Activated naive CD4-positive, alpha-beta T cell treated with anti-CD3 and anti-CD28 coated beads, Interleukin-2, amount 10 ng/mL, durations not matched to agents 7 days and 5 days (primary cell): Measurements from ENCODE around the gene C12orf75.

Experiments
- CTCF ChIA-PET: fragments of 350-600 bp; sonication (Branson Sonifier 250); formaldehyde crosslinking; loops from one replicate; lab custom pipeline; 2021; ENCODE audit warnings: antibody characterized with exemption; lab: Charles Lee
- DNase-seq: peaks from one replicate; pipeline ENCODE4 v3.0.0-alpha.2; 2020
- H3K27ac Mint-ChIP-seq: one replicate; pipeline ENCODE4 v1.8.0; 2021; ENCODE audit warnings: mild to moderate bottlenecking, moderate library complexity, mixed read lengths
- H3K27me3 Mint-ChIP-seq: one replicate; pipeline ENCODE4 v1.8.0; 2021; ENCODE audit warnings: mild to moderate bottlenecking, mixed read lengths
- H3K36me3 Mint-ChIP-seq: one replicate; pipeline ENCODE4 v1.8.0; 2021; ENCODE audit warnings: mixed read lengths
- H3K4me1 Mint-ChIP-seq: one replicate; pipeline ENCODE4 v1.8.0; 2021; ENCODE audit warnings: mixed read lengths
- H3K4me3 Mint-ChIP-seq: one replicate; pipeline ENCODE4 v1.8.0; 2021; ENCODE audit warnings: mild to moderate bottlenecking, moderate library complexity, mixed read lengths
- H3K9me3 Mint-ChIP-seq: one replicate; pipeline ENCODE4 v1.8.0; 2021; ENCODE audit warnings: mixed read lengths

The C12orf75 gene

DNA sequence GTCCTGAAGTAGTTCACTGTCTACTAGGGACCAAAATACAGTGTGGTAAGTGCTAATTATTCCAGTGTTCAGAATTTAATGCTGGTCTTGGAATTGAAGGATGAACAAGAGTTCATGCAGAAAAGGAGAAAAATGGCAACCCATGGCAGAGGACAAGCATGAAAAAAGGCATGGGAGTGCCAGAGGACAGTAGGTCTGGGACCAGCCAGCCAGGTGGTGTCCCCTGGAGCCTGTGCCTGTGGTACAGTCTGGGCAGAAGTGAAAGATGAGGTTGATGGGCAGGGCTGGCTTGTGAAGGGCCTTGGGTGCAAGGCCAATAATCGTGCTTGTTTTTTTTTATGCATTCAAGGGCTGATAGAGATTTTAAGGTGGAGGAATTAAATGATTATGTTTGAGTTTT is 21.0 kb downstream of the C12orf75 start:
- Mint-ChIP-seq H3K27ac (no peak overlapping the region), H3K4me3 (no peak overlapping the region), H3K4me1 (peaks cover 39% of the 10 kb centered on the region), H3K27me3 (no peaks in the 10 kb centered on the region), H3K36me3 (peaks cover 50% of the 10 kb centered on the region), H3K9me3 (no peaks in the 10 kb centered on the region)
- no peak for DNase-seq
- CTCF ChIA-PET = no interaction called here

DNA sequence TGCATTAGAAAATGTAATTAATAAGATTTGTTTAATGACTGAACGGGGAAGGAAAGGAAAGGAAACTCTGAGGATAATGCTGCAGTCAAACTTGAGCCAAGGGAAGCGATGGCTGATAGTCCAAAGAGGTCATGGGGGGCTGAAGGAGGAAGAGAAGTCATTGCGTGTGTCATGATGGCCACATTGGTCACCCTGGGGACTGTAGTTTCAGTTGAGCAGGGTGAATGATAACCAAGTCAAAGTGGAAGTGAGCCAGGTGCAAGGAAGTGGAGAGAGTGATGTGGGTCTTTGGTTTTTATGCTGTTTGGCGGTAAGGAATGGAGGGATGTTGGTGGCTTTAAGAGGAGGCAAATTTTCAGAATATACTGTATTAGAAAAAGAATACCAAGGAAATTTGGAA is 21.6 kb downstream of the C12orf75 start:
- H3K9me3 Mint-ChIP-seq = no peaks in the 10 kb centered on the region
- peaks cover 45% of the 10 kb centered on the region for H3K4me1 Mint-ChIP-seq
- no peak for DNase-seq
- CTCF ChIA-PET = no interaction called here
- no peak overlapping the region for H3K27ac Mint-ChIP-seq
- no peak overlapping the region for H3K4me3 Mint-ChIP-seq
- no peaks in the 10 kb centered on the region for H3K27me3 Mint-ChIP-seq
- peaks cover 50% of the 10 kb centered on the region for H3K36me3 Mint-ChIP-seq

DNA sequence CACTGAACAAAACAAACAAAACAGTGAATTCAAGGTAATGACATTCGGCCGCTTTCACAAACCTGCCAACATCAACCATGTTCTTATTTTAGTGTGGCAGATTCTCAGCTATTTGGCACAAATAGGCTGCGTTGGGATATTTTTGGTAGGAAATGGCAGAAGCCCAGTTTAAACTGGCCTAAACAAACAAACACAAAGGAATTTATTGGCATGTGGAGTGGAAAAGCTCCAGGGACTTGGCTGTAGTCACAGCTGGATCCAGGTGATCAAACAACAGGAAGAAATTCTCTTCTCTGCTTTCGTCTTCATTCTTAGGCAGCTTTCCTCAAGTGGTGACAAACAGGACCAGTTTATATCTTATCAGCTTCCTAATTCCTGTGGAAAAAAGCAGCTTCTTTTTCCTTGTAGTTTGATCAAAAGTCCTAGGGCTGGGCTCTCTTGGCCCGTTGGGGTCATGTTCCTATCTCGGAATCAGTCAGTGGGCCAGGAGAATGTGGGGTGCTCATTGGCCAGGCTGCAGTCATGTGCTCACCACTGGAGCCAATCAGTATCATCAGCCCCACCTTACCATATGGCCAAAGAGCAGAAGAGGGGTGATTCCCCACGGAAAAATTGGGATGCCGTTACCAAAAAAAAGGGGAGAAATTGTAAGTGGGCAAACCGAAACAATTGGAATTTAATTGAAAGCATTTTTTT is 22.6 kb downstream of the C12orf75 start:
- H3K4me3 Mint-ChIP-seq = no peak overlapping the region
- H3K9me3 Mint-ChIP-seq = no peaks in the 10 kb centered on the region
- no peak overlapping the region for H3K27ac Mint-ChIP-seq
- H3K4me1 Mint-ChIP-seq = peaks cover 53% of the 10 kb centered on the region
- H3K36me3 Mint-ChIP-seq = peaks cover 53% of the 10 kb centered on the region
- CTCF ChIA-PET = no interaction called here
- no peak for DNase-seq
- H3K27me3 Mint-ChIP-seq = no peaks in the 10 kb centered on the region

DNA sequence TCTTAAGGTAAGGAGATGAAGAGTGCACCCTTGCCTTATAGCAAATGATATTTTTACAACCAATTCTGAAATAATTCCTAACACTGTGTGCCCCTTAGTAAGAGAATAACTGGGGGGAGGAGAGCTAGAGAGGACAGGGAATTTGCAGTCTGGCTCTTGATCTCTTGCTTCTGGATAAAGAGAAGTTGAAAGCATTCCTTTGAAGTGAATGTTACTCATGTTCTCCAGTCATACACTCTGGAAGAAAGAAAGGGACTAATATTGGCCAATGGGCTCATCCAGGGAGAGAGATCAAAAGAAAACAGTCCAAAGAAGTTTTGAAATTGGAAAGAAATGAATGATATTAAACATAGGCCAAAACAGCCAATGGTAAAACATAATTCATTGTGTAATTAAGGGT is 25.3 kb downstream of the C12orf75 start:
- H3K4me3 Mint-ChIP-seq = no peak overlapping the region
- peaks cover 45% of the 10 kb centered on the region for H3K4me1 Mint-ChIP-seq
- H3K36me3 Mint-ChIP-seq = peaks cover 46% of the 10 kb centered on the region
- CTCF ChIA-PET = interaction anchor here (2.2 kb wide), 1 partner anchor 24 kb away, joined by 7 read pairs; no protein-coding TSS in a partner anchor
- no peak for DNase-seq
- no peak overlapping the region for H3K27ac Mint-ChIP-seq
- H3K27me3 Mint-ChIP-seq = no peaks in the 10 kb centered on the region
- no peaks in the 10 kb centered on the region for H3K9me3 Mint-ChIP-seq

DNA sequence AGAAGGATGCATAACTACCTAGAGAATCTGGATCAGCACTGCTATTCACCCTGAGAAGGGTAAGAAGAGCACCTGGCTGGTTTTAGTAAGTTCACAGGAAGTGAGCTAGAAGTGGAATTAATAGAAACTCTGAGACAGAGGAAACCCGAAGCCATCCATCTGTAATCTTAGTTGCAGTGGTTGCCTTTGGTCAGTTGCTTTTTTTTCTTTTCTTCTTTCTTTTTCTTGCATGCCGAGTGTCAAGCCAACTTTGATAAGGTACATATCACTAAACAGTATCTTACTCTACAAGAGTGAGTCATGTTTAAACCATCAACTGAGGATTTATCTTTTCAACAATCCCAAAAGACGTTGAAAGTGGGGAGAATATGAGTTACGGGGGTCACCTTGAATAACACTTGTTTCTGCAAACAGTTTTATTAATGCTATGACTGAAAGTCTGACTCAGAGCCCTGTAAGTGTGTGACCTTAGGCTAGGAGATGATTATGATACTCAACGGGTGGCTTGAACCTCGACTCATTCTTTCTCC is 26.7 kb downstream of the C12orf75 start:
- Mint-ChIP-seq H3K4me3 (no peak overlapping the region), H3K27ac (peak overlapping the region; percentile 22), H3K36me3 (peaks cover 47% of the 10 kb centered on the region), H3K27me3 (no peaks in the 10 kb centered on the region), H3K9me3 (no peaks in the 10 kb centered on the region), H3K4me1 (peaks cover 36% of the 10 kb centered on the region)
- CTCF ChIA-PET = interaction anchor here (2.2 kb wide), 1 partner anchor 26 kb away, joined by 7 read pairs; no protein-coding TSS in a partner anchor
- DNase-seq = no peak

DNA sequence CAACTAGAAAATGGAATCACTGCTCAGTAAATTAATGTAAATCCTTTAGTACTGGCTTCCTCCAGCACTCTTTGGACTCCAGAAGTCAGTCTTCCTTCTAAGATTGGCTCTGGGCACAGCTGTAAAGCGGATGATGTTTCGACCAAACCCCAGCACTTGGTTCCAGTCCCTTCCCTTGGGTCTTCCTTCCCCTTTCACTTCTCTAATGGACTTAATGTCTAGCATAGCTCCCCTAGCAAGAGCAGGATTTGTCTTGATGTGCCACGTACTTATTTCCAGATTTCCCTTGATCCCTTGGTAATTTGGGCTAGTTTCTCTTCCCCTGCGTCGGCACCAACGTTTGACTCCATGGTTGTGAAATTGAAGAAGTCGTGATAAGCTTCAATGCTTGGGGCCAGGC is 28.3 kb downstream of the C12orf75 start:
- H3K4me1 Mint-ChIP-seq = peaks cover 29% of the 10 kb centered on the region
- H3K27ac Mint-ChIP-seq = no peak overlapping the region
- CTCF ChIA-PET = no interaction called here

DNA sequence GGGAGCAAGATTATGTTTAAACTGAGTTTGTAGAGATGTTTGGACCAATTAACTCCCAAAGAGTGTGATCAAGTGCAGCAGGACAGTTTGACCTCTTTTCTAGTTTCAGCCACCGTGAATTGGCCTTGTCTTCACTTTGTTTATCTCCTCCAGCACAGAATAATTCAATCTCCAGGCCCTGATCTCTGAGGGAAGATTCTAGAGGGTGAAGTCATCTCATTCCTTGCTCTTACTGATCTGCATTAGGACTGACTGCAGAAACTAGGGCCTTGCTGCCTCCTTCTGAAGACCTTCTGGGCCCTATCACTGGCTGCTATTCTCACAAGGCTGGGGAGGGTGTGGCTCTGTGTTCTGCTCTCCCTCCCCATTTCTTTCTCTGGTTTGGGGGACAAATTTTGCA is 29.4 kb downstream of the C12orf75 start:
- H3K27me3 Mint-ChIP-seq = no peaks in the 10 kb centered on the region
- H3K36me3 Mint-ChIP-seq = peaks cover 32% of the 10 kb centered on the region
- no peak overlapping the region for H3K27ac Mint-ChIP-seq
- CTCF ChIA-PET = no interaction called here
- H3K4me1 Mint-ChIP-seq = peaks cover 26% of the 10 kb centered on the region
- no peaks in the 10 kb centered on the region for H3K9me3 Mint-ChIP-seq
- no peak for DNase-seq
- H3K4me3 Mint-ChIP-seq = no peak overlapping the region

More for the DNA sequence above, 28.3 kb downstream of the C12orf75 start:
- DNase-seq = no peak
- Mint-ChIP-seq H3K36me3 (peaks cover 41% of the 10 kb centered on the region), H3K27me3 (no peaks in the 10 kb centered on the region), H3K4me3 (no peak overlapping the region), H3K9me3 (no peaks in the 10 kb centered on the region)

DNA sequence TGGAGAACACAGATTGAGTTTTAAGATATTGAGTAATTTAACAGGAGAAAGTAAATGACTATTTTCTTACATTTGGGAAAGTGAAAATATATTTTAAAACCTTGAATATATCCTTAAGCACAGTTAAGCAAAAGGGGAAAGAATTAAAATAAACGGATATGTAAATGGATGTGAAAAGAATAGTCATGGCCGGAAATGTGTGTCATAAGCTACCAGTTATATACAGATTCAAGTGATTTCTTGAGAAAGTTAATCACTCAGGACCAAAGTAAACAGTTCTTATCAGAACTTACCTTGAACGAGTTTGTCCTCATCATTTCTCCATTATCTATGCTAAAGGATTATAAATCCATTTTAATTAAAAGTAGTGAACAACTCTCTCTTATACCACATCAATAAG is 33.4 kb downstream of the C12orf75 start:
- no peak overlapping the region for H3K27ac Mint-ChIP-seq
- peaks cover 3% of the 10 kb centered on the region for H3K4me1 Mint-ChIP-seq
- CTCF ChIA-PET = interaction anchor here (0.6 to 1.3 kb wide), 2 partner anchors 9 to 133 kb away, joined by 3 to 4 read pairs; no protein-coding TSS in a partner anchor
- no peak overlapping the region for H3K4me3 Mint-ChIP-seq
- H3K27me3 Mint-ChIP-seq = no peaks in the 10 kb centered on the region
- H3K36me3 Mint-ChIP-seq = peaks cover 31% of the 10 kb centered on the region
- no peaks in the 10 kb centered on the region for H3K9me3 Mint-ChIP-seq
- no peak for DNase-seq

DNA sequence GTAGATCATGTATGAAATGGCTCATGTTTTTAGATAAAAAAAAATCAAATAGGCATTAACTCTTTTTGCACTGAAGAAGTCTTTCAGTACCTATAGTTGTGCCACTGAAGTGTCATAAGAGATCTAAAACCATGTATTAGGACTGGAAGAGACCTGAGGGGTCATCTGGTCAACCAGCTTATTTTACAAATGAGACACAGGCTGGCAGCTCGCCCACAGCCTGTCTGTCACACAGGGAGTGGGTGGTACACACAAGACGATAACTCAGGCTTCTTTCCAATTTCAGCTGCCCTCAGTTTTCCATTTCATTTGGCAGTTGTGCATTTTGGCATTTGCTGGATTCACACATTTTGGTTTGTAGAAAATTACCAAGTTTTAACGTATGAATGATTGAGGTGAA is 34.7 kb downstream of the C12orf75 start:
- H3K27me3 Mint-ChIP-seq = no peaks in the 10 kb centered on the region
- H3K4me3 Mint-ChIP-seq = no peak overlapping the region
- H3K27ac Mint-ChIP-seq = no peak overlapping the region
- peaks cover 26% of the 10 kb centered on the region for H3K36me3 Mint-ChIP-seq
- DNase-seq = no peak
- H3K9me3 Mint-ChIP-seq = no peaks in the 10 kb centered on the region
- CTCF ChIA-PET = no interaction called here
- H3K4me1 Mint-ChIP-seq = no peaks in the 10 kb centered on the region

DNA sequence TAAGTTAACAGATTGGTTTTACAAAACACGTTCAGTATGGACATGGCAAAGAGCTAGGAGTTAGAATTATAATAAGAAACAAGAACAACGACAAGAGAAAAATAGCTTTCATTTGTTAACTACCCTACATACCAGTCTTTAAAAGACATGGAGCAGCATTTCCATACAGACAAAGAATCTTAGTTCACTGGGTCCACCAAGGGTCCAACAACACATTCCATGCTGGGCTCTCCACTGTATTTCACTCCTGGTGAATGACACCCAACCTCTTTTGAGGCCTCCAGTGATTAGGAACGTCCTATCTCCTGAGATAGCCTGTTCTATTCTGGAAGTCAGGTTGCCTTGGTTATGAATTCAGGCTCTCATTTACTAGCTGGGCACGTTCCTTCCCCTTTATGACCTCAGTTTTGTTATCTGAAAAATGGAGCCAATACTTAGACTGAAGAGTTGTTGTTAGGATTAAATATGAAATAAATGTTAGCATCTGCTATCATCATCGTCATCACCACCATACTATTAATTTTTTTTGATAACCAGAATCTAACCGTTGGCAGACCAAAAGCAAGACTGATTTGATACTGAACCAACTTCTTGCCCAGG is 37.7 kb downstream of the C12orf75 start:
- Mint-ChIP-seq H3K9me3 (no peaks in the 10 kb centered on the region), H3K36me3 (peaks cover 27% of the 10 kb centered on the region), H3K4me1 (no peaks in the 10 kb centered on the region), H3K4me3 (no peak overlapping the region), H3K27me3 (no peaks in the 10 kb centered on the region), H3K27ac (no peak overlapping the region)
- CTCF ChIA-PET = interaction anchor here (0.7 kb wide), 1 partner anchor 37 kb away, joined by 3 read pairs; no protein-coding TSS in a partner anchor
- no peak for DNase-seq

DNA sequence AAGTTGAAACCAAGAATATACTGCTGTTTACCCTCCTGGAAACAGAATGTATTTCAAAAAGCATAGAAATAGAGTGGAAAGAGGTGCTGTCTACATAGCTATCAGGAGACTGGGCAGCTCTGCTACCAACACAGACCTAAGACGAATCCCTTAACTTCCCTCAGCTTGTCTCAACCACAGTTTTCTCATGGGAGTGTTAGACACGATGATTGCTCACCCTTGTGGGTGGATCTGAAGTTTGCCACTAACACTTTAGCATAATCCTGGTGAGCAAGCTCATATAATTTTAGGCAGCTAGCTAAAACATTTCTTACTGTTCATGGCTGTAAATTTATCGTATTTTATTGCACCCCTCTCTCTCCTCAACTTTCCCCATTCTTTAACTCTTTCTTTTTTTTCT is 38.5 kb downstream of the C12orf75 start:
- no peaks in the 10 kb centered on the region for H3K27me3 Mint-ChIP-seq

DNA sequence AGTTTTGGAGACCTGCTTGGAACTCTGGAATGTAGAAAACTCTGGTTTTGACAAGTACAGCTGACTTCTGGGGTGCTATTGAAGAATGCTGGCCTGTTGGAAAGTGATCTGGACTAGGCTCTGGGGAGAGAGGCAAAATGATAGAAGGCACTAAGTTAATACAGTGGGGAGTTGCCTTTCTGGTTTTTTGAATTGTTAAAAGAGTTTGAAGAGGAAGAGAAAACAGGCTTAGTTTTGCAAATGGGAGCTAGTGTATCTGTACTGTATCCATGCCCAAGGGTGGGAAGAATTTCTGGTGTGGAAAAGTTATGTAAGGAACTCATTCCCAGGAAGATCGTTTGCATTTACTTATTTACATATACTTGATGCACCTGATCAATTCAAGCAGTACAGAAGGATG is 43.8 kb downstream of the C12orf75 start:
- DNase-seq = no peak
- Mint-ChIP-seq H3K4me3 (no peak overlapping the region), H3K4me1 (no peaks in the 10 kb centered on the region), H3K27ac (no peak overlapping the region), H3K27me3 (no peaks in the 10 kb centered on the region), H3K36me3 (peaks cover 26% of the 10 kb centered on the region), H3K9me3 (no peaks in the 10 kb centered on the region)
- CTCF ChIA-PET = interaction anchor here (0.9 to 1.2 kb wide), 2 partner anchors 8 to 9 kb away, joined by 3 read pairs; no protein-coding TSS in a partner anchor

More for the DNA sequence above, 38.5 kb downstream of the C12orf75 start:
- CTCF ChIA-PET = interaction anchor here (1.0 kb wide), 1 partner anchor 205 kb away, joined by 3 read pairs; no protein-coding TSS in a partner anchor
- H3K4me1 Mint-ChIP-seq = no peaks in the 10 kb centered on the region
- H3K9me3 Mint-ChIP-seq = no peaks in the 10 kb centered on the region
- H3K27ac Mint-ChIP-seq = no peak overlapping the region
- no peak for DNase-seq
- no peak overlapping the region for H3K4me3 Mint-ChIP-seq
- peaks cover 31% of the 10 kb centered on the region for H3K36me3 Mint-ChIP-seq

DNA sequence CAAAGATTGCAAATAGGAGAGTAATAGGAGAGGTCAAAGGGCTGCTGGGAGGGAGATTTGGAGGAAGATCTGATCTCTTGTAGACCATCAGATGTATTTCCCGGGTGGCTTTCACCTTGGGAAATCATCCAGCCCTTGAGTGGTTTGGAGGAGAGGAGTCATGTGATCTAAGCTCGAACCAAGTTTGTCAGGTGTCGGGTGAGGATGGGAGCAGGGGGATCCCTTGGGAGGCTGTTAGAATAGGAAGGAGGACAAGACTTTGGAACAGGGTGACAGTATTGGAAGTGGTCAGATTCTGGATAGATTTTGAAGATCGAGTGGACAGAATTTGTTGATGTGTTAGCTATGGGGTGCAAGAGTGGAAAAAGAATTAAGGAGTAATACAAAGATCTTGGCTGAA is 46.6 kb downstream of the C12orf75 start:
- CTCF ChIA-PET = interaction anchor here (0.8 kb wide), 1 partner anchor 45 kb away, joined by 3 read pairs; no protein-coding TSS in a partner anchor
- Mint-ChIP-seq H3K27me3 (no peaks in the 10 kb centered on the region), H3K27ac (no peak overlapping the region), H3K4me3 (no peak overlapping the region), H3K9me3 (no peaks in the 10 kb centered on the region), H3K36me3 (peaks cover 16% of the 10 kb centered on the region), H3K4me1 (no peaks in the 10 kb centered on the region)
- no peak for DNase-seq

DNA sequence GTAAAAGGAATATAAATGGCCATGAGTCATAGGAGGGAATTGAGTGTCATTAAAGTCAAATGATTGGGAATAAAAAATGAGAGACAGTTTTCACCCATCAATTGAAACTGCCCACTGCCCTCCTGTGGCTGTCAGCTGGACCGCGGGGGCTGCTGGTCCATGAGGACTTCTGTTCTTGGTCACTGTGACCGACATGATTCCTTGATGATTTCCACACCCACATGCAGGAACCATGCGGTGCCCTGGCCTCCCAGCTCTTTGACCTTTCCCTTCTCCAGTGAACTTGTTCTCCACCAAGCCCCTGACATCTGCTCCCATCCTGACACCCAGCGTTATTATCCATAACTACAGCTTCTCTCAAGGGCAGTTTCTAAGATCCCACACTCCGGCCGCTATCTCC is 48.4 kb downstream of the C12orf75 start:
- CTCF ChIA-PET = no interaction called here
- no peaks in the 10 kb centered on the region for H3K4me1 Mint-ChIP-seq

More for the DNA sequence above, 48.4 kb downstream of the C12orf75 start:
- no peak for DNase-seq
- H3K9me3 Mint-ChIP-seq = no peaks in the 10 kb centered on the region
- H3K27me3 Mint-ChIP-seq = no peaks in the 10 kb centered on the region
- H3K27ac Mint-ChIP-seq = no peak overlapping the region
- H3K36me3 Mint-ChIP-seq = peaks cover 8% of the 10 kb centered on the region
- H3K4me3 Mint-ChIP-seq = no peak overlapping the region
